Keratinocyte (primary cell): ENCODE data around the gene TPD52L1. TPM values are rescaled to one million over a fixed set of nuclear protein-coding genes. Genes with fewer than 3 reads are reported as not detected.

Experiments
- DNase-seq: peaks from one replicate; pipeline ENCODE4 v3.0.0-alpha.2; 2011; ENCODE audit warnings: low read depth, missing footprints, low spot score
- FAIRE-seq: peaks from 2 replicates; lab custom pipeline; 2011; peaks lifted over from hg19 to GRCh38; lab: Jason Lieb, UNC
- H2AFZ ChIP-seq: 2 replicates; pipeline ENCODE4 v1.6.0; 2012; ENCODE audit warnings: low read length, control low read depth, inconsistent platforms; ENCODE audit not compliant: control insufficient read depth
- H3K27ac ChIP-seq: 2 replicates; pipeline ENCODE4 v1.5.1; 2011; ENCODE audit warnings: low read length; ENCODE audit not compliant: control insufficient read depth, insufficient read depth
- H3K27me3 ChIP-seq: 3 replicates; pipeline ENCODE4 v1.6.0; 2011; ENCODE audit warnings: low read length; ENCODE audit not compliant: control insufficient read depth, insufficient read depth; ENCODE audit errors: extremely low read depth
- H3K36me3 ChIP-seq, 2 experiments: 2 replicates in 1 of 2; 3 replicates in 1 of 2; pipeline ENCODE4 v1.5.1; 2011; ENCODE audit warnings: low read length in 2 of 2, mild to moderate bottlenecking in 1 of 2; ENCODE audit not compliant: control insufficient read depth in 2 of 2, insufficient read depth in 2 of 2; ENCODE audit errors: extremely low read depth in 1 of 2
- H3K4me1 ChIP-seq: 3 replicates; pipeline ENCODE4 v1.5.1; 2011; ENCODE audit warnings: low read length; ENCODE audit not compliant: control insufficient read depth, insufficient read depth; ENCODE audit errors: extremely low read depth
- H3K4me2 ChIP-seq: 3 replicates; pipeline ENCODE4 v1.6.0; 2011; ENCODE audit warnings: low read depth, low read length; ENCODE audit not compliant: control insufficient read depth, insufficient read depth; ENCODE audit errors: extremely low read depth
- H3K4me3 ChIP-seq, 3 experiments: fragments of 200-600 bp in 1 of 3; sonication (generic) in 1 of 3; 2 replicates in 2 of 3; 3 replicates in 1 of 3; pipeline ENCODE4 v1.5.1; 2011 to 2016; ENCODE audit warnings: low read length in 3 of 3, mild to moderate bottlenecking in 3 of 3, control low read depth in 2 of 3, inconsistent platforms in 1 of 3, low read depth in 1 of 3, mixed read lengths in 1 of 3, mixed run types in 1 of 3, moderate library complexity in 1 of 3; ENCODE audit not compliant: control insufficient read depth in 2 of 3, insufficient read depth in 2 of 3; ENCODE audit errors: extremely low read depth in 1 of 3
- H3K79me2 ChIP-seq: 2 replicates; pipeline ENCODE4 v1.6.0; 2012; ENCODE audit warnings: low read length; ENCODE audit not compliant: control insufficient read depth, insufficient read depth
- H3K9ac ChIP-seq: 3 replicates; pipeline ENCODE4 v1.6.0; 2011; ENCODE audit warnings: low read length; ENCODE audit not compliant: control insufficient read depth, insufficient read depth; ENCODE audit errors: extremely low read depth
- H3K9me1 ChIP-seq: 3 replicates; pipeline ENCODE4 v1.6.0; 2011; ENCODE audit warnings: low read length; ENCODE audit not compliant: control insufficient read depth, insufficient read depth; ENCODE audit errors: extremely low read depth
- H3K9me3 ChIP-seq: 2 replicates; pipeline ENCODE4 v1.5.1; 2012; ENCODE audit warnings: low read depth, low read length; ENCODE audit not compliant: control insufficient read depth
- H4K20me1 ChIP-seq: 3 replicates; pipeline ENCODE4 v1.6.0; 2011; ENCODE audit warnings: low read length; ENCODE audit not compliant: control insufficient read depth, insufficient read depth; ENCODE audit errors: extremely low read depth
- CTCF ChIP-seq, 3 experiments: IDR thresholded peaks in 1 of 3; conservative IDR thresholded peaks in 1 of 3; optimal IDR thresholded peaks in 1 of 3; 2 replicates in 2 of 3; 3 replicates in 1 of 3; pipeline versions ENCODE3 to v1.5.1; 2011; ENCODE audit warnings: low read length in 3 of 3, mild to moderate bottlenecking in 3 of 3, moderate library complexity in 2 of 3, control low read depth in 1 of 3, inconsistent platforms in 1 of 3; ENCODE audit not compliant: insufficient read depth in 2 of 3; ENCODE audit errors: extremely low read depth in 1 of 3
- EZH2 ChIP-seq: IDR thresholded peaks from one replicate; pipeline ENCODE4 v1.6.1; 2012; ENCODE audit warnings: inconsistent platforms, mild to moderate bottlenecking, low read length, moderate library complexity
- dilution Hi-C: fragments of 300-500 bp; cut with MboI; formaldehyde crosslinking; loops from one replicate; pipeline ENCODE4 v1.7.0; 2020; ENCODE audit warnings: low sequenced_read_pairs; ENCODE audit not compliant: extremely low pct_ligation_motif_present
- polyA plus RNA-seq, 5 experiments: library from polyadenylated mRNA; depleted of rRNA in 3 of 5; stranded (reverse) in 3 of 5; stranded (forward) in 1 of 5; unstranded in 1 of 5; fragments of >200 nt; gene quantifications; 1 replicate in 1 of 5; 2 replicates in 3 of 5; 3 replicates in 1 of 5; pipeline versions ENCODE4 v1.2.1 to v1.2.3, GENCODE V29; 2011 to 2012; ENCODE audit warnings: missing spikeins in 2 of 5, low read depth in 1 of 5, low replicate concordance in 1 of 5

The TPD52L1 gene
- polyA plus RNA-seq, 1 donor (not counting 4 experiments of a cell fraction or from before 2014, with no cell fraction given) = 135 TPM

GRCh38 chr6:125228981-125229479, 75.5 kb downstream of the TPD52L1 start:
- Histone ChIP-seq H3K79me2 (no peaks in the 10 kb centered on the region), H3K4me3 (no peak overlapping the region), H2AFZ (no peak overlapping the region), H3K4me1 (peaks cover 14% of the 10 kb centered on the region), H3K36me3 (no peaks in the 10 kb centered on the region), H3K27ac (no peak overlapping the region), H3K9ac (no peak overlapping the region), H3K27me3 (no peaks in the 10 kb centered on the region), H3K4me2 (no peak overlapping the region), H3K9me1 (no peaks in the 10 kb centered on the region), H3K9me3 (no peaks in the 10 kb centered on the region), H4K20me1 (no peaks in the 10 kb centered on the region)
- dilution Hi-C loops = no loop called here
- TF ChIP-seq CTCF (optimal IDR thresholded peaks at IDR 0.05 in 1 of 3, IDR thresholded peaks at IDR 0.05 in 1 of 3, conservative IDR thresholded peaks at IDR 0.05 in 1 of 3; ENCODE audit: extremely low read depth in 1 of 3, insufficient read depth in 2 of 3, low read length in 3 of 3) (no peak), EZH2 (no peak)
- DNase-seq (no peak), FAIRE-seq (no peak)

GRCh38 chr6:125230674-125231073, 77.1 kb downstream of the TPD52L1 start:
- FAIRE-seq (no peak), DNase-seq (no peak)
- no peaks in the 10 kb centered on the region for H4K20me1 ChIP-seq
- H3K9me3 ChIP-seq = no peaks in the 10 kb centered on the region
- no peaks in the 10 kb centered on the region for H3K27me3 ChIP-seq
- no peak overlapping the region for H3K27ac ChIP-seq
- no peak overlapping the region for H3K4me2 ChIP-seq
- H2AFZ ChIP-seq = no peak overlapping the region
- dilution Hi-C loops = no loop called here
- peaks cover 14% of the 10 kb centered on the region for H3K4me1 ChIP-seq
- no peaks in the 10 kb centered on the region for H3K79me2 ChIP-seq
- H3K9ac ChIP-seq = no peak overlapping the region
- no peak overlapping the region for H3K4me3 ChIP-seq
- TF ChIP-seq CTCF (optimal IDR thresholded peaks at IDR 0.05 in 1 of 3, IDR thresholded peaks at IDR 0.05 in 1 of 3, conservative IDR thresholded peaks at IDR 0.05 in 1 of 3; ENCODE audit: extremely low read depth in 1 of 3, insufficient read depth in 2 of 3, low read length in 3 of 3) (no peak), EZH2 (no peak)
- no peaks in the 10 kb centered on the region for H3K9me1 ChIP-seq
- H3K36me3 ChIP-seq = no peaks in the 10 kb centered on the region
